Neural cell (in vitro differentiated cells): ENCODE measurements around the gene SNRNP35. TPM values are rescaled to one million over a fixed set of nuclear protein-coding genes. Genes with fewer than 3 reads are reported as not detected.

Source experiments
- H2AFZ ChIP-seq: fragments of 200-600, 300-800 bp; sonication (generic), shearing (Covaris generic); 2 replicates; pipeline ENCODE4 v1.6.0; 2014; ENCODE audit warnings: low read depth, mild to moderate bottlenecking, antibody characterized with exemption, low read length, moderate library complexity
- H3F3A ChIP-seq: fragments of 200-600 bp; shearing (Covaris generic); 2 replicates; pipeline ENCODE4 v1.6.1; 2016; ENCODE audit warnings: mild to moderate bottlenecking, moderate library complexity, mixed read lengths, antibody characterized with exemption, low read length; ENCODE audit not compliant: insufficient read depth, poor library complexity, severe bottlenecking
- H3K27ac ChIP-seq: fragments of 200-600, 300-800 bp; sonication (generic), shearing (Covaris generic); 2 replicates; pipeline ENCODE4 v1.5.1; 2014; ENCODE audit warnings: mild to moderate bottlenecking, low read length, moderate library complexity
- H3K27me3 ChIP-seq: fragments of 300-800, 200-600 bp; sonication (generic), shearing (Covaris generic); 2 replicates; pipeline ENCODE4 v1.6.0; 2014; ENCODE audit warnings: mild to moderate bottlenecking, low read depth, low read length, moderate library complexity; ENCODE audit not compliant: insufficient read depth
- H3K36me3 ChIP-seq: fragments of 300-800, 200-600 bp; sonication (generic), shearing (Covaris generic); 2 replicates; pipeline ENCODE4 v1.5.1; 2014; ENCODE audit warnings: mild to moderate bottlenecking, antibody characterized with exemption, low read length, moderate library complexity; ENCODE audit not compliant: insufficient read depth
- H3K4me2 ChIP-seq: fragments of 300-800, 200-600 bp; sonication (generic), shearing (Covaris generic); 2 replicates; pipeline ENCODE4 v1.6.0; 2014; ENCODE audit warnings: mild to moderate bottlenecking, low read length
- H3K4me3 ChIP-seq: fragments of 300-800, 200-600 bp; sonication (generic), shearing (Covaris generic); 2 replicates; pipeline ENCODE4 v1.5.1; 2014; ENCODE audit warnings: mild to moderate bottlenecking, low read length, moderate library complexity
- H3K79me2 ChIP-seq: fragments of 200-600 bp; shearing (Covaris generic); replicated peaks from 2 replicates; pipeline ENCODE4 v1.6.0; 2014; ENCODE audit warnings: mild to moderate bottlenecking, low read length, moderate library complexity; ENCODE audit not compliant: insufficient read depth
- H3K9ac ChIP-seq: fragments of 300-800, 200-600 bp; sonication (generic), shearing (Covaris generic); 2 replicates; pipeline ENCODE4 v1.6.1; 2016; ENCODE audit warnings: mild to moderate bottlenecking, low read length, mixed read lengths
- H3K9me2 ChIP-seq: fragments of 200-600 bp; shearing (Covaris generic); 2 replicates; pipeline ENCODE4 v1.6.1; 2016; ENCODE audit warnings: mild to moderate bottlenecking, low read length, mixed read lengths; ENCODE audit not compliant: insufficient read depth
- H3K9me3 ChIP-seq: fragments of 200-600, 300-800 bp; sonication (generic), shearing (Covaris generic); 2 replicates; pipeline ENCODE4 v1.6.1; 2016; ENCODE audit warnings: mild to moderate bottlenecking, mixed run types, low read length, moderate library complexity, mixed read lengths
- H4K20me1 ChIP-seq: fragments of 200-600 bp; shearing (Covaris generic); 2 replicates; pipeline ENCODE4 v1.6.1; 2016; ENCODE audit warnings: mild to moderate bottlenecking, mixed run types; ENCODE audit not compliant: insufficient read depth
- EP300 ChIP-seq: fragments of 450-650 bp; conservative IDR thresholded peaks from 2 replicates; pipeline ENCODE4 v1.6.1; 2014; ENCODE audit warnings: antibody characterized with exemption, mild to moderate bottlenecking, moderate library complexity; ENCODE audit not compliant: poor library complexity, severe bottlenecking
- EZH2 ChIP-seq: fragments of 200-600, 300-800 bp; shearing (Covaris generic), sonication (generic); IDR thresholded peaks from 2 replicates; pipeline ENCODE4 v1.6.1; 2014; ENCODE audit warnings: antibody characterized with exemption, low read length, borderline replicate concordance, mild to moderate bottlenecking; ENCODE audit not compliant: insufficient read depth, poor library complexity, severe bottlenecking
- MXI1 ChIP-seq: fragments of 450-650 bp; conservative IDR thresholded peaks from 2 replicates; pipeline ENCODE4 v1.6.1; 2014; ENCODE audit warnings: antibody characterized with exemption, mild to moderate bottlenecking; ENCODE audit not compliant: poor library complexity, severe bottlenecking
- POLR2AphosphoS5 ChIP-seq: IDR thresholded peaks from 2 replicates; pipeline ENCODE4 v1.6.1; 2012
- RAD21 ChIP-seq: fragments of 450-650 bp; conservative IDR thresholded peaks from 2 replicates; pipeline ENCODE4 v1.6.1; 2014; ENCODE audit warnings: antibody characterized with exemption, mild to moderate bottlenecking, moderate library complexity
- REST ChIP-seq: IDR thresholded peaks from 2 replicates; pipeline ENCODE4 v1.6.1; 2012; ENCODE audit warnings: borderline replicate concordance
- SMC3 ChIP-seq: fragments of 450-650 bp; conservative IDR thresholded peaks from 2 replicates; pipeline ENCODE4 v1.6.1; 2014; ENCODE audit warnings: antibody characterized with exemption, mild to moderate bottlenecking, moderate library complexity; ENCODE audit not compliant: poor library complexity
- TAF1 ChIP-seq: IDR thresholded peaks from 2 replicates; pipeline ENCODE4 v1.6.1; 2012; ENCODE audit warnings: low read depth
- polyA plus RNA-seq: library from polyadenylated mRNA; depleted of rRNA; stranded (reverse); fragments of >200 nt; gene quantifications from 2 replicates; pipeline ENCODE4 v1.2.3, GENCODE V29; 2014
- TF ChIP-seq, protein P1 (sequence below): fragments of 450-650 bp; IDR thresholded peaks from 2 replicates; pipeline ENCODE4 v1.5.1; 2014; ENCODE audit warnings: antibody characterized with exemption, mild to moderate bottlenecking, moderate library complexity; ENCODE audit not compliant: poor library complexity, severe bottlenecking

SNRNP35 gene
- polyA plus RNA-seq, 1 donor from 2014 or later = 22.7 TPM

GRCh38 chr12:123490089-123490488 lies 32.1 kb downstream of the SNRNP35 start:
- Histone ChIP-seq H3K27ac (no peak overlapping the region), H3K4me2 (no peak overlapping the region), H3K79me2 (no peaks in the 10 kb centered on the region)

DNA sequence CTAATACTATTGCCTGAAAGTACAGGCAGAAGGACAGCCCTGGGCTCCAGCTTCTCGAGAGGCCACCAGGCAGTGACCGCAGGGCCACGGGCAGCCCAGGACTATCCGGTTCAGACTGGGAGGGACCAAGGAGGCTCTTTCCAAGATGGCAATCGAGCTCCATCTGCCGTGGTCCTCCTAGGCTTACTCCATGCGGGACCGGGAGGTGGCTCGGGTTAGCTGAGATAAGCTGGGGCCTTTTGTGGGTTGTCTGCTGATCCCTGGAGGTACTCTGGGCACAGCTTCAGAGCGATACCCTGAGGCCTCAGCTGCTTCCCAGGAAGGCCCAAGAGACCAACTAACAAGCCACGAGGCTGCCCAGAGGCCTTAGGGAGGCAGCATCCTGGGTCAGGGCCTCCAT lies 33.1 kb downstream of the SNRNP35 start:
- Histone ChIP-seq H3F3A (no peaks in the 10 kb centered on the region), H3K9ac (no peak overlapping the region), H3K9me2 (no peaks in the 10 kb centered on the region), H4K20me1 (no peaks in the 10 kb centered on the region), H3K79me2 (no peaks in the 10 kb centered on the region), H3K27ac (no peak overlapping the region), H3K4me3 (no peak overlapping the region), H3K27me3 (no peaks in the 10 kb centered on the region), H3K36me3 (no peaks in the 10 kb centered on the region), H3K9me3 (no peaks in the 10 kb centered on the region), H2AFZ (no peak overlapping the region), H3K4me2 (no peak overlapping the region)
- TF ChIP-seq SMC3 = no peak
- TF ChIP-seq RAD21 = no peak
- no peak for TF ChIP-seq REST
- no peak for TF ChIP-seq EP300
- TF ChIP-seq TAF1 = no peak
- no peak for TF ChIP-seq MXI1
- TF ChIP-seq POLR2AphosphoS5 = no peak
- TF ChIP-seq EZH2 = no peak

More at GRCh38 chr12:123490089-123490488, 32.1 kb downstream of the SNRNP35 start:
- Histone ChIP-seq H3K4me3 (no peak overlapping the region), H3F3A (no peaks in the 10 kb centered on the region), H3K36me3 (no peaks in the 10 kb centered on the region), H3K9me2 (no peaks in the 10 kb centered on the region), H3K9me3 (no peaks in the 10 kb centered on the region), H4K20me1 (no peaks in the 10 kb centered on the region), H2AFZ (no peak overlapping the region), H3K27me3 (no peaks in the 10 kb centered on the region), H3K9ac (no peak overlapping the region)
- no peak for TF ChIP-seq EP300
- no peak for TF ChIP-seq SMC3
- TF ChIP-seq TAF1 = no peak
- TF ChIP-seq REST = no peak
- TF ChIP-seq MXI1 = no peak
- TF ChIP-seq RAD21 = no peak
- TF ChIP-seq POLR2AphosphoS5 = no peak
- TF ChIP-seq, protein P1, sequence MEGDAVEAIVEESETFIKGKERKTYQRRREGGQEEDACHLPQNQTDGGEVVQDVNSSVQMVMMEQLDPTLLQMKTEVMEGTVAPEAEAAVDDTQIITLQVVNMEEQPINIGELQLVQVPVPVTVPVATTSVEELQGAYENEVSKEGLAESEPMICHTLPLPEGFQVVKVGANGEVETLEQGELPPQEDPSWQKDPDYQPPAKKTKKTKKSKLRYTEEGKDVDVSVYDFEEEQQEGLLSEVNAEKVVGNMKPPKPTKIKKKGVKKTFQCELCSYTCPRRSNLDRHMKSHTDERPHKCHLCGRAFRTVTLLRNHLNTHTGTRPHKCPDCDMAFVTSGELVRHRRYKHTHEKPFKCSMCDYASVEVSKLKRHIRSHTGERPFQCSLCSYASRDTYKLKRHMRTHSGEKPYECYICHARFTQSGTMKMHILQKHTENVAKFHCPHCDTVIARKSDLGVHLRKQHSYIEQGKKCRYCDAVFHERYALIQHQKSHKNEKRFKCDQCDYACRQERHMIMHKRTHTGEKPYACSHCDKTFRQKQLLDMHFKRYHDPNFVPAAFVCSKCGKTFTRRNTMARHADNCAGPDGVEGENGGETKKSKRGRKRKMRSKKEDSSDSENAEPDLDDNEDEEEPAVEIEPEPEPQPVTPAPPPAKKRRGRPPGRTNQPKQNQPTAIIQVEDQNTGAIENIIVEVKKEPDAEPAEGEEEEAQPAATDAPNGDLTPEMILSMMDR = no peak
- TF ChIP-seq EZH2 = no peak
